GM23248 (cell line): ENCODE measurements around the gene CYP1A1.

ENCODE experiments used
- EZH2 ChIP-seq: fragments of 200-600 bp; sonication (generic); IDR thresholded peaks from 2 replicates; pipeline ENCODE4 v1.6.1; 2018; ENCODE audit warnings: antibody characterized with exemption, mild to moderate bottlenecking; ENCODE audit not compliant: insufficient read depth, poor library complexity, severe bottlenecking
- EZH2phosphoT487 ChIP-seq: fragments of 200-600 bp; sonication (generic); IDR thresholded peaks from 2 replicates; pipeline ENCODE4 v1.6.1; 2018; ENCODE audit warnings: antibody characterized with exemption, moderate library complexity, mild to moderate bottlenecking, low read depth; ENCODE audit not compliant: insufficient read depth

- TF ChIP-seq EZH2 (no peak), EZH2phosphoT487 (no peak)
Measured at GRCh38 chr15:74763416-74763815, 38.1 kb upstream of the CYP1A1 start.
